NCI-H446 treated with DMSO at 0.1 percent for 48 hours (cell line): Measurements from ENCODE around the gene RSPH10B2.
"Not testable (repeated sequence)": the region's sequence is repeated elsewhere in the genome, so short reads cannot be mapped to it uniquely, and the experiment has no call there.

Source experiments
- DNase-seq: peaks from one replicate; lab custom pipeline; 2025; lab: John Stamatoyannopoulos, UW

The RSPH10B2 gene

GRCh38 chr7:6843092-6843491 lies 89.2 kb downstream of the RSPH10B2 start:
- DNase-seq: not testable (repeated sequence)

DNA sequence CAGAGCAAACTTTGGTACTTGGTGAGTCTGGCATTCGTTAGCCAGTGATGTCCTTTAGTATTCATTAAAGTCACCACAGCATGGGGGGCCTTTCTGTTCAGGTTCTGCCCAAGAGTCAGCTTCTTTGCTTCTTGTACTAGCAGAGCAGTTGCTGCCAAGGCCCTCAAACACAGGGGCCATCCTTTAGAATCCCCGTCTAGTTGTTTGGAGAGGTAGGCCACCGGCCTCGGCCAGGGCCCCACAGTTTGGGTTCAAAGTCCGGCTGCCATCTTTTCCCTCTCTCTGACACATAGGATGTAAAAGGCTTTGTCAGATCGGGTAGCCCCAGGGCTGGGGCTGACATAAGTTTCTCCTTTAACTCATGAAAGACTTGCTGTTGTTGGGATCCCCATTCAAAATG lies 89.8 kb downstream of the RSPH10B2 start:
- not testable (repeated sequence) for DNase-seq

DNA sequence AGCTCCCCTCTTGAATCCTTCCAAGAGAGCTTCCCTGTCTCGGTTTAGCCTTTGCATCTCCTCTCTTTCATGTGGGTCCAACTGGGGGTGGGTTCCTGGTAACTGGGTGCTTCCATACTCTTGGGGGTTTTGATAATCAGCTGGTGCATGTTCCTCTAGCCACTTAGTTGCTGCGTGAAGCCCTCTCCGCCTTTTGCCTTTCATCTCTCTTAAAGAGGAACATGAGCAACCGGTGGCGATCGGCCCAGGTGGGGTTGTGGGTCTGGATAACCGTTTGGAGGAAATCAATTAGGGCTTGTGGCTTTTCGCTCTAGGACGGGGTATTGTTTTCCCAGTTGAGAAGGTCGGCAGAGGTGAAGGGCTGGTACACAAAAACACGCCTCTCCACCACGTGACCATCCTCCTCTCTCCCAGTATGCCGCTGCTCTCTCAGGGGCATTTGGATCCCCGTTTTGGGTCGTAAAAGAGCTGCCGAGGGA lies 92.1 kb downstream of the RSPH10B2 start:
- DNase-seq: not testable (repeated sequence)

- DNase-seq: not testable (repeated sequence)
Measured at GRCh38 chr7:6847751-6848150, 93.8 kb downstream of the RSPH10B2 start.
